Measurements from ENCODE around the gene SUCLG2.

DNA sequence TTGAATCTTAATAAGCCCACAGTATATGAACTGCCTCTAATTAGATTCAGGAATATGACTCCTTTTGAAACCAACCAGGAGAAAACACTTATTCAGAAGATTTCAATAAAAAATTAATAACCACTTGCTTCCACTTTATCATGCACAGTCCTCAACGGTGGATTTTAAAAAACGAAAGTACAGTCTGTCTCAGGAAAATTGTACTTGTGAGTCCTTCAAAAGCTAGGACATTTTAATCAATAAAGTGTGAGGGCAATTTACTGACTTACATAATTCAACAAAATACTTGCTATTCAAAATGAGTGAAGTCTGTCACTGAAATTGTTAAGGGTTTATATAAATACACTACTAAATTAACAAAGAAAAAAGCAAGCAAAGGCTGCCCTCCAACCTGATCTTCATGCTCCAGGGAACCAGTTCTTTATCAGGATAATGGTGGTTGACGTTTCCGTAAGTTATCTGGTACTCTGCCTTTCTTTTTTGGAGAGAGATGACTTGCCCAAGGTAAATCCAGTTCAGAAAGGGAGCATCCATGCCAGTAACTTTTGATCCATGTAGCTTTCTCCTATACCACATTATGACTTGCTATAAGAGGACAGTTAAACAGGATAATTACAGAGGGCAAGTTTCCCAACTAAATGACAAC lies 17.0 kb downstream of the SUCLG2 start:
- TF ChIP-seq, protein P1, sequence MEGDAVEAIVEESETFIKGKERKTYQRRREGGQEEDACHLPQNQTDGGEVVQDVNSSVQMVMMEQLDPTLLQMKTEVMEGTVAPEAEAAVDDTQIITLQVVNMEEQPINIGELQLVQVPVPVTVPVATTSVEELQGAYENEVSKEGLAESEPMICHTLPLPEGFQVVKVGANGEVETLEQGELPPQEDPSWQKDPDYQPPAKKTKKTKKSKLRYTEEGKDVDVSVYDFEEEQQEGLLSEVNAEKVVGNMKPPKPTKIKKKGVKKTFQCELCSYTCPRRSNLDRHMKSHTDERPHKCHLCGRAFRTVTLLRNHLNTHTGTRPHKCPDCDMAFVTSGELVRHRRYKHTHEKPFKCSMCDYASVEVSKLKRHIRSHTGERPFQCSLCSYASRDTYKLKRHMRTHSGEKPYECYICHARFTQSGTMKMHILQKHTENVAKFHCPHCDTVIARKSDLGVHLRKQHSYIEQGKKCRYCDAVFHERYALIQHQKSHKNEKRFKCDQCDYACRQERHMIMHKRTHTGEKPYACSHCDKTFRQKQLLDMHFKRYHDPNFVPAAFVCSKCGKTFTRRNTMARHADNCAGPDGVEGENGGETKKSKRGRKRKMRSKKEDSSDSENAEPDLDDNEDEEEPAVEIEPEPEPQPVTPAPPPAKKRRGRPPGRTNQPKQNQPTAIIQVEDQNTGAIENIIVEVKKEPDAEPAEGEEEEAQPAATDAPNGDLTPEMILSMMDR (conservative IDR thresholded peaks at IDR 0.05) = no peak
- no peak for TF ChIP-seq ZFX (IDR thresholded peaks at IDR 0.05)

Data from C4-2B (cell line).